Inferior parietal cortex (tissue), 1 donor: ENCODE data around the gene PAM.

Source experiments
- DNase-seq: peaks from one replicate; pipeline ENCODE4 v3.0.0-alpha.2; 2016; ENCODE audit errors: extremely low spot score

PAM gene

DNA sequence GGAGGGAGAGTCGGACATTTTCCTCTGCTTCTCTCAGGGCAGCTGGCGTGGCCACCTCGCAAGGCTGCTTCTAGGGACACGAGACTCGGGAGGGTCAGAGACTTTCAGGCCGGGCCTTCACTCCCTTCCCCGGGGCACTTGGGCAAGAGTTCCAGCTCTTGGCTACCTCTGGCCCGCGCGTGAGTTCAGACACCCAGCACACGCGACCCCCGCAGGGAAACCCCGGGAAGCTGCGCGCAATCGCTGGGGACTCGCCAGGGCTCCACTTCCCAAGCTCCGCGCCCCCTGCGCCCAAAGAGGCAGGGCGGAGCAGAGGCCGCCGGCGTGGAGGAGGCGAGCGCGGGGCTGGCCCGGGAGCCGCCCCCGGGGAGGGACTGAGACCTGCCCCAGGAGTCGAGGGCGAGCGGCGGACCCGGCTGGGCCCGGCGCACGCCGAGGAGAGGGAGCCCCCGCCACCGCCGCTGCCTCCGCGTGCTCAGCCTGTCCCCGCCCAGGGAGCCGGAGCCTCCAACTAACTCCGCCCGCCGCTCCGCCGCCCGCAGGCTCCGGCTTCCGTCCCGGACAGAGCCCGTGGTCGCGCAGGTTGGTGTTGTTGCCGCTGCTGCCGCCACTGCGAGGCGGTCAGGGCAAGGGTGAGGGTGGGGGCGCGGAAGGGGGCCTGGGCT is at the start of gene PAM:
PAM (plus strand) TSS at position 539 of the 665 bp plus-strand sequence. CDS start 110,891 bp downstream, outside the sequence.
- DNase-seq, result peak; percentile 32

DNA sequence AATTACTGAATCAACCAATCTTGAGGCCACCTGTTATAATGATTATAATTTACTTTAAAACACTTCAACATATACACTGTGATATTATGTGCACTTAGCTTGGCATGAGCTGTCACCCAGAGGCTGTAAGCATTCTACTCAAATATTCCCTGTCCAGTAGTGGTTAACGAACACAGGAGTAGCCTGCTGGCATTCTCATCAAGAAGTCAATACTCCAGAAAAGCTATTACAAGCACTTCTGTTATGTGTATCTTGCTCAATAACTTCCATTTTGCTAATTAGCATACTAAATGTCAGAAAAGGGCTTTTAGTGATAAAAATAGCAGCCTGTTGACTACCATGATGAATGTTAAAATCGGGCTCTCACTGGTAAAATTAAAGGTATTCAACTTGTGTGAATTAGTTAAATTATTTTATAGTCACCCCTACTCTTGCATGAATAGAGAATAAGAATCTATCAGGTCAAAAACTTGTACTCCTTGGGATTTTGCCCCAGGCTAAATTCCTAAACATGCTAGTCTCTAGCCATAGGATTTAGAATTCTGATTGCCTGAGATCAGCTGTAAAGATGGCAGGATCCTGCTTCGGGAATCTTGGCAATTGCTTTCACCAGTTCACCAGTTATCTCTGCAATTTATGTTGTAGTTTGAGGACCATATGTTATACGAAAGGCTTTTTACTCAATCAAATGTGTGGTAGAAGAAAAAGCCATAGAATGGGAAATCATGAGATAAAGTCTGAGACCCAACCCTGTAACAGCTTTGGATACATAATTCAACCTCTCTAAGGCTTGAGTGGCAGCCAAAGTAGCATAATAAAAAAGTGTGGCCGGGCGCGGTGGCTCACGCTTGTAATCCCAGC is 43.4 kb upstream of the PAM start:
- no peak for DNase-seq

DNA sequence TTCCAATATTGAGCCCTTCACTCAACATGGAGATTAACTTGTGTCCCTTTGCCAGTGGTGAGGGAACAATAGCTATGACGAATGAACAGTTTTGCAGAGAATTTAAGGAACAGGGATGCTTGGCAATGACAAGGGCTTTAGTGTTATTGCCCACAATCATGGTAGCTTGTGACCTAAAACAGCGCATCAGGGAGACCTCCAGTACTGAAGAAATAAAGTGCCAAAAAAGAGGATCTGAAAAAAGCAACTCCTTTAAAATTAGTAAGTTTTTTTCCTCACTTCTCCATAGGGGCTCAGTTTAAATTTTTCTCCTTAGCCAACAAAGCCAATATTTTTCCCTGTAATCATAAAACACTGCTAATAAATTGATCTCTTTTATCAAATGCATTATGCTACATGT is 41.8 kb upstream of the PAM start:
- no peak for DNase-seq

DNA sequence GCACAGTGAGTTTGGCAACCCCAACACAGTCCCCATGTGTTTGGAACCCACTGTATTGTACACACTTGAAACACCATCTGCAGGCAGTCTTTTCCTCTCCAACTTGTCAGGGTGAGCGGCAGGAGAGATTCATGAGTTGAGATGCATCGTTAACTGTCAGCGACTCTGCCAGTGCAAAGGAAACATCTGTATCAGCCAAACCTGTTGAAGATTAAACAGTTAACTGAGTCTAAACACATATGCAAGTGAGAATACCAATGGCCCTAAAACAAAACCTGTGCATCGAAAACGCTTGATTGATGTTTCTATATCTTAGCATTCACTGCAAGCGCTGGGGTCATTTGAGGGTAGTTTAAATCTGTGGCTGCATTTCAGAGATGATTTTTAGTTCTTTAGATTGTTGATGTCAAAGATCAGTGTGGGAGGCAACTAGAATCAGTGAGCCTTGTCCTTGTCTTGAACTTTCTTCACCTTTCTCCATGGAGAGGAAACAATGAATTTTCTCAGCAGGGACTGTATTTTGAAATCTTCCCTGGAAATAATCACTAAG is 41.3 kb upstream of the PAM start:
- no peak for DNase-seq

DNA sequence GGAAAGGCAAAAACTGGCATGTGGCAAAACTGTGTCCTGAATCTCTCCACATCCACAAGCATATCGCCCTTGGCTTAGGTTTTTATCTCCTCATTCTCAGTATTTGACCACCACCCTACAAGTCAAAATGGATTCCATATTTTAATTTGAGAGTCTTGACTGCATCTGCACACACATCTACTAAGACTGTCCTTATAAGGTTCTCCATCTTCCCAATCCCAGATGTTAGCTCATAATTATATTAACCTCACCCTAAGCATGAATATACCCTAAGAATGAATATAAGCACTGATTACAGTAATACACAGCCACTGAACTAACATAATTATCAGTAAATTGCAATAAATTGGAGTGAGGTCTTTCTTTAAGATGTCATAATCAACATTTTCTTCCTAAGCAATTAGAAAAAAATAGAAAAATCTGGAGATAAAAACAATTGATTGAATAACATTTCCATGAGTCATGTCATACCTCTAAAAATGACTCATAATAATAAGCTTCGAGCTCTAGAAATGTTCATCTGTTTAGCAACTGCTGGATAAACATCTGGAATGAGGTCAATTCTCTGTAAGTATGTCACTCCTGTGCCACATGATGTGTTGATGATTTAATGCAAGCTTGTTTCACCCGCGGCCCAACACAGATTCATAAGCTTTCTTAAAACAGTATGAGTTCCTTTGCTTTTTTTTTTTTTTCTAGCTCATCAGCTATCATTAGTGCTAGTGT is 39.9 kb upstream of the PAM start:
- no peak for DNase-seq

DNA sequence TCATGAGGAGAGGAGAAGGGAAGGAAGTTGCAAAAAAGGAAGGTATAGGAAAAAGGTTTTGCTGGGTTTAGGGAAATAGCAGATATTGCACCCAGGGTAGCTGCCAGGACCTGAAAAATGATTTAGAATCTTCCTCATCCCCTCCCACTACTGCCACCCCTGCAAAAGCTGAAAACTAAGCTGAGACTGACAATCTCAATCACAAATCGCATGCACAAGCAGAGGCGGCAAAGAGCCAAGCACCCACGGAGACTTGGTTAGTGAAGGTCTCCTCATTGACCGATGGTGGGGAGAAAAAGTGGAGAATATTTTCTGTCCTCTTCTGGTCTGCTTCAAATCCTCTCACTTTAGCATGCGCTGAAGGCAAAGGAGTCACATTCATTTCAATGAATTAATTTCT is 39.1 kb upstream of the PAM start:
- no peak for DNase-seq

DNA sequence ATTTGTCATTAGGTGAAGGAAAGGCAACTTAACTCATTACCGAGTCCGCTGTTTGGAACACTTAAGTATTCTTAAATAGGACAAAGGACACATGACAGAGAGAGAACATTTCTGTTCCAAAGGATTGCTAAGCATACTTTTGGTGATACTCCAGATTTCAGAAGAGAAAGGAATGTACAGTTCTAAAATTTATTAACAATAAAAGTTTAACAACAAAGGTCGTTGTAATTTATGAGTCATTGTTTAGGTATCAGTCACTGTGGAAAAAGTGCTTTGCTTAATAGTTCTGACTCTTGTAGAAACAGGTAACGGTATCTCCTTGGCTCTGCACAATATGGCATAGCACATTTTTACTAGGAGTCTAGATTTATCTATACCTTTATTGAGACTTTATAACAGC is 36.3 kb upstream of the PAM start:
- DNase-seq, result no peak

DNA sequence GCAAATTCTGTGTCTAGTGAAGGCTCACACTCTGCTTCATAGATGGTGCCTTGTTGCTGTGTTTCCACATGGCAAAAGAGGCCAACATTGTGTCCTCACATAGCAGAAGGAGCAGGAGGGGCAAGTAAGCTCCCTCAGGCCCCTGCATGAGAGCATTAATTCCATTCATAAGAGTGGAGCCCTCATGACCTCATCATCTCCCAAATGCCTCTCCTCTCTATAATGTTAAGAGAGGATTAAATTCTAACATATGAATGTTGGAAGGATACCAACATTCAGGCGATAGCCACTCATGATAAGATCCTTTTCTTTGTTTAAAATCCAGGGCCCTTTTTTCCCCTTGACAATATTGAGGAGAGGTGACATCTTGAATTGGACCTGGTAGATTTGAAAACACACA is 35.2 kb upstream of the PAM start:
- DNase-seq, result no peak

DNA sequence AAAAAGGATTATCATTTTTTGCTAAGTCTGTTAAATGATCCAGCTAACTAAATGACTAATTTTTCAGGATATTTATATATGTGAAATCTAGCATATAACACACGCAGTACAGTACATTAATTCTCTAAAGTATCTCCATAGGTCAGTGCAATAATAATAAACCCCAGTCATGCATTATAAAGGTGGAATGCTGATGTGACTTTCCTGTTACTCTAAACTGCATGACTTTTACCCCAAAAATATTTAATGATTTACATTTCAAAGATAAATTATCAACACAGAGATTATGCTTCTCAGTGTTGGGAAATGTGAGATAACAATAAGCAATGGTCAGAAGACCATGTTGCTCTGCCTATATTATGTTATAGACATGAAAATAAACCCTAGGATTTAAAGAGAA is 34.1 kb upstream of the PAM start:
- no peak for DNase-seq

DNA sequence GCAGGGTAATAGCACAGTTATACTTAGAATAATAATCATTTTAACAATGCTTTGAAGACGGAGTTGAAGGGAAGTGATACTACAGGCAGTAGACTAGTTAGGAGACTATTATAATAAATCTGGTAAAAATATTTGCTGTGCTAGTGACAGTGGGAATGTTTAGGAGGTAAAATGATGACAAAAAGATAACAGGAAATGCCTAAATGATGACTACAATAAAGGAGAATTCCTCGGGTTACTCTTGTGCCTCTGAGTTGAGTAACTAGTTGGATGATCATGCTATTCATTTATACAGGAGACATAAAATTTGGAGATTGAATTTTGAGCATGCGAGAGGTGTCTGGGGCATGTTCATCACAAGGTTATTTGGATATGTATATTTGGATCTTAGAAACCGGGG is 32.2 kb upstream of the PAM start:
- DNase-seq, result no peak

DNA sequence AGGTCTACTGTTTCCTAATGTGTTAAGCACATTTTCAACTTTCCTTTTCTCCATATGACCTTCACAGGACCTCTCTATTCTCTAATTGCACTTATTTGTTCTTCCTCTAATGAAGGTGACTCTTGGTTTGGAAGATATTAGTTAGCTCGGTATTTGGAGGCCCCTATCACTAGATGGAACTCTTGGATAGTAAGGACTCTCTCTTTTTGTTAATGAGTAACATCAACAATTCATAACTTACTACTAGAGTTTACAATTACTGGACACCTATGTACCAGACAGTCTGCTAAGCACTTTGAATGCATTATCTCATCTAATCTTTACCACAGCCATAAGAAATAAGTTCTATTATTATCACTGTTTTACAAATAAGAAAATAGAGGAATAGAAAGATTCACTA is 23.4 kb upstream of the PAM start:
- DNase-seq, result no peak

DNA sequence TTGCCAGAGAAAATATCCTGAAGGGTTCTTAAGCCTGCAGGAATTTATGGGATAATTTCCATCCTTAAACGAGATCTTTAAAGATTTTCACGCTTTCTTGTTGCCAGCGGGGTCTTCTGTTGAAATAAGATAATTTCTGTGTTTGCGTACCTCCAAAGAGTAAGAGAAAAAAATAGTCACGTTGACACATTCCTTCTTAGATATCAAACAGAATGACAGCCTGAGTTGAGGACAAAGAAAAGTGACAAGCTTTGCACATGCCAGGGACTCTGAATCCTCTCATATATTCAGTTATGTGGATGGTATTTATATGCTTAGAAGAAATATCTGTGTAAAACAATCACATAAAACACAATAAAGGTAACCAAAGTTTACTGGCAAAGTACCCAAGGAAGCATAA is 21.6 kb upstream of the PAM start:
- DNase-seq, result no peak

DNA sequence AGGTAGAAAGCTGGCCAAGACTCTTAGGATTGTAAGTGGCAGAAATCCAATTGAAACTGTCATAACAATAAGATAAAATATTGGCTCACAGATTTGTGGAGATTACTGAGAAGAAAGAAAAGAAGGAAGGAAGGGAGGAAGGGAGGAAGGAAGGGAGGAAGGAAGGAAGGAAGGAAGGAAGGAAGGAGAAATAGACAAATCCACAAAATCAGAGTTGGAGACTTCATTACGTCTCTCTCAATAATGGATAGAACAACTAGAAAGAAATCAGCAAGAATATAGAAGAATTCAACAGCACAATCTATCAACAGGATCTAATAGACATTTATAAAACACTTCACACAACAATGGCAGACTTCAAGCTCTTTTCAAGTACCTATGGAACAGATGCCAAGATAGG is 17.9 kb upstream of the PAM start:
- no peak for DNase-seq

DNA sequence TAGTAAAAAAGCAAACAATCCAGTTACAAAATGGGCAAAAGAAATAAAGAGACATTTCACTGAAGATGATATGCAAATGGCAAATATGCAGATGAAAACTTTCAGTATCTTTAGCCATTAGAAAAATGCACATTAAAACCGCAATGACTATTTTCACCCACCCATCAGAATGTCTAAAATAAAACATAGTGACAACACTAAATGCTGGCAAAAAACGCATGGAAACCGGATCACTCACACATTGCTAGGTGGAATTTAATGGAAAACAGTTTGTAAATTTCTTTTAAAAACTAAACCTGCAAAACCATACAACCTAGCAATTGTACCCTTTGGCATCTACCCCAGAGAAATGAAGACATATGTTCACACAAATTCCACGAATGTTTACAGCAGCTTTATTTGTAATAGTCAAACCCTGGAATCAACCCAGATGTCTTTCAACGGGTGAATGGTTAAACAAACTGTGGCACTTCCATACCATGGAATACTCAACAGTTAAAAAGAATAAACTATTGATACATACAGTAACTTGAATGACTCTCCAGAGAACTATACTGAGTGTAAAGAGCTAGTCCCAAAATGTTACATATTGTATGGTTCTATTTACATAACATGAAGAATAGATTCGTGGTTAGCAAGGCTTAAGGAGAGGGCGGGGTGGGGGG is 17.2 kb upstream of the PAM start:
- DNase-seq, result no peak

DNA sequence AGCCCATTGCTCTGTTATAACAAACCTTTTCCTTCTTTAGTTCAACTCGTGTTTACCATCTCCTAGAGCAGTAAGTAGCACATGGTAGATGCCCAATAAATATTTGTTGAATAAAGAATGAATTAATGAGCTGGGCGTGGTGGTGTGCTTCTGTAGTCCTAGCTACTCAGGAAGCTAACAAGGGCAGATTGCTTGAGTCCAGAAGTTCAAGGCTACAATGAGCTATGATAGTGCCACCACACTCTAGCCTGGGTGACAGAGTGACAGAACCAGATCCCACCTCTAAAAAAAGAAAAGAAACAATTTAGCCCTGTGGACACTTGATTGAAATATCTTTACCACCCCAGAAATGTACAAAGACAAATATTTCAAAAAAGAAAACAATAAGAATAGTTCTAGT is 14.6 kb upstream of the PAM start:
- no peak for DNase-seq

DNA sequence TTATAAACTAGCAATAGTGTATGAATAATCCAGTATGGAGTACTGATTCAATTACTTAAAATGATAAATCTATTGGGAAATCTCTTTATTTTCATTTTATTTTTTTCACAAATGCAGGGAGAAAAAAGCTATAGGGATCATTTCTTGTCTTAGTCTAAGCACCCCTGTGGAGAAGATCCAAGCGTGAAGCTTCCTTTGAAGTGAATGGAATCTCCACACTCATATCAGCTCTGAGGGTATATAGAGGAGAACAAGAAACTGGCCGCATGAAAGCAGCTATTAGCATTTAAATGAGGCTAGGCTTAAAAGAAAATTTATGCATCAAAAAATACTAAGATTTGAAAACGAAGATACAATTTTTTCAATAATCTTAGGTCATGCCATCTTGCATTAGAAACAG is 12.9 kb upstream of the PAM start:
- no peak for DNase-seq

DNA sequence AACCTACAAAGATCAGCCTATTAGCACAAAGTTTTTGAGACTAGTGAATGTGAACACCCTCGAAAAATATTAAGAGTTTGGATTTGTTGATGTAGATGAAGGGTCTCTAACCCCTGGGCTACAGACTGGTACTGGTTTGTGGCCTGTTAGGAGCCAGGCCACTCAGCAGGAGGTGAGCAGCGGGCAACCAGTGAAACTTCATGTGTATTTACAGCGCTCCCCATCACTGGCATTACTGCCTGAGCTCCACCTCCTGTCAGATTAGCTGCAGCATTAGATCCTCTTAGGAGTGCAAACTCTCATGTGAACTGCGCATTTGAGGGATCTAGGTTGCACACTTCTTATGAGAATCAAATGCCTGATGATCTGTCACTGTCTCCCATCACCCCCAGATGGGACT is 11.2 kb upstream of the PAM start:
- DNase-seq, result no peak

DNA sequence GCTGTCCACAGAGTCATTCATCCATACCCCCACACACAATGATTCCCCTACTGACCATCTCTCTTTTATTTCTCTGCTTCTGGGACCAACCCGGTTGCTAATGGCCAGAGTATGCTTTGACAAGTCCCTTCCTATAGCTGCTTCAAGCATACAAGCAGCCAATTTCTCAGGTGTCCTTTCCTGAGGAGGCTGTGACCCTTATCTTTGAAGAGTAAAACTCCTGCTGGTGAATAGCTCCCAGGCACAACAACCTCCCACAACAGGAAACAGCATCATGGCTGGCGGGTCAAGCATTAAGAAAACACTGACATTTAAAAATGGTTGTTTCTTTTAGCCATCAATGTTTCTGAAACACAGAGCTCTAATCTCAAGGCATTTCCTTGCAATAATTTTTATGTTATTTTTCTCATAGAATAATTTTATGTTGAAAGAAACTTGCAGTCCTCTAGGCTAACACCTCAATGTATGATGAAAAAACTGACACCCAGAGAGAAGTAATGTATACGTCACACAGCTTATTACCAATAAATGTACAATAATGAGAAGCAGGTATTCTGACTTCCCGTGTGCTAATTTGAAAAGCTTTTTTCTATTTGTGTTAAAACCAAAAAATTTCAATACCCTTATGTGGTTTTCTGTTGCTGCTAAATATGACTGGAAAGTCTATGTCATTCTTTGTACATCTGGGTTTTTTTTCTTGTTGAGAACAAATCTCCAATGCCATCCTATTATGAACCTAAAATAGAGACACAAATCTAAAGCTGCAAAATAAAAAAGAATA is 7.5 kb upstream of the PAM start:
- no peak for DNase-seq

DNA sequence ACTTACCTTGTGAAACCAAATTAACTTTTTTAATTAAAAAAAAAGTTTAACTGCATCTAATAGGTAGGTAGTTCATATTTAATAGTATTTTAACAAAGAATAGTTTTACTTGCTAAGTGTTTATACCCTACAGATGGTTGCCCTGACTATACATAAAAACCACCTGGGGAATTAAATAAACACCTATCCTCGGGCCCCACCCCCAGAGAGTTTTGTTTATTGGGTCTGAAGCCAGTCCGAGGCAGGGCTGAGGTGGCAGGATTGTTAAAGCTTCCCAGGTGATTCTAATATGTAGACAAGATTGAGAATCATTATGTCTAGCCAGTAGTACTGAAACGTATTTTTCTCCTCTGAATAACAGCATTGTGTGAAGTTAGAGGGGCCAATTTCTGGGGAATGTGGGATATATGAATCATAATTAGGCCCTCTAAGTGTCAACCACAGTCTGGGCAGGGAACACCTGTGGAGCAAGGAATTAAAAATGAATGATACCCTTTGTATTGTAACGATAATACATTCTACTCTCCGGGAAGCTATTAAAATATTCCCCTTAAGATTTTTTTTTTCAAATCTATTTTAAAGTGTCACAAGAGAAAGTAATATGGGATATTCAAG is 5.6 kb upstream of the PAM start:
- DNase-seq, result no peak

DNA sequence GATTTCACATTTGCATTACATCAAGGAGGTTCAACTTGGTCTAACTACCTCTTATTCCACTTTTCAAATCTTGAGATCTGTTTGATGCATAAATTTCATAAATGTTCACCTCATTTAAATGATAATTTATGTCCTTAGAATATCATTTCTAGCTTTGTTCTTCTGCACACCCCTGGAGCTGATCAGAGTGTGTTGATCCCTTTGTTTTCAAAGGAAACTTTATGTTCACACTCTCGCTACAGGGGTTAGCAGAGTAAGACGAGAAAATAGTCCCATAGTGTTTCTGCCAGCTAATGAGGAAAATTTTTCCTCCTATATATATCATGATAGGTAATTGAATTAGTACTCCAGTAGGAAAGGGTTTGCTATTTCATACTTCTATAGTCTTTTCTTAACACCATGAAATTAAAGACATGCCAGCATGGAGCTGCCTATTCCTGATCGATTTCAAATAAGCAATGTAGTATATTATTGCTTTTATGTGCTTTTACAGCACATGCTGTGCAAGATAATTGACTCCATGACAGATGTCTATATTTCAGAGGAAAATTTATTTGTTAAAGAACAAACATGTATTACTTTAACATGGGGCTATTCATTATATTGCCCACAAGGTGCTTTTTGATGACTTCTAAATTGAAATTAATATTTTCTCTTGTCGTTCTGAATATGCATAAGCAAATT is 4.8 kb upstream of the PAM start:
- DNase-seq, result no peak
